HG02938 (cell line): ENCODE measurements around the gene USP10.
A peak's percentile ranks its signal among the peaks of the same experiment; 100 is the strongest.

ENCODE experiments used
- ATAC-seq: cut with Tn5 transposase; IDR thresholded peaks from one replicate; pipeline ENCODE4 v1.9.1; 2021; ENCODE audit warnings: mild to moderate bottlenecking, moderate library complexity; ENCODE audit not compliant: unreplicated experiment

USP10 gene

GRCh38 chr16:84699712-84700445, at the start of gene USP10:
Gene USP10, plus strand, starts transcription at chr16:84700000. Its CDS starts 91 bp downstream, at chr16:84700091.
- ATAC-seq = peak; percentile 67

GRCh38 chr16:84650062-84650991, 49.5 kb upstream of the USP10 start:
- no peak for ATAC-seq

GRCh38 chr16:84652566-84652965, 47.2 kb upstream of the USP10 start:
- ATAC-seq = no peak

- ATAC-seq = no peak
Measured at GRCh38 chr16:84654238-84654637, 45.6 kb upstream of the USP10 start.

GRCh38 chr16:84654998-84655397, 44.8 kb upstream of the USP10 start:
- no peak for ATAC-seq

GRCh38 chr16:84656649-84657048, 43.2 kb upstream of the USP10 start:
- no peak for ATAC-seq

- ATAC-seq = no peak
Measured at GRCh38 chr16:84657229-84657837, 42.5 kb upstream of the USP10 start.

GRCh38 chr16:84658690-84659089, 41.1 kb upstream of the USP10 start:
- ATAC-seq = no peak

GRCh38 chr16:84659656-84660300, 40.0 kb upstream of the USP10 start:
- no peak for ATAC-seq

- ATAC-seq = no peak
Measured at GRCh38 chr16:84660973-84661372, 38.8 kb upstream of the USP10 start.

- no peak for ATAC-seq
Measured at GRCh38 chr16:84661418-84662060, 38.3 kb upstream of the USP10 start.

- ATAC-seq = no peak
Measured at GRCh38 chr16:84662471-84662870, 37.3 kb upstream of the USP10 start.

- no peak for ATAC-seq
Measured at GRCh38 chr16:84663433-84664101, 36.2 kb upstream of the USP10 start.

- ATAC-seq = no peak
Measured at GRCh38 chr16:84665359-84665758, 34.4 kb upstream of the USP10 start.

- no peak for ATAC-seq
Measured at GRCh38 chr16:84665843-84666242, 34.0 kb upstream of the USP10 start.

GRCh38 chr16:84667600-84668309, 32.0 kb upstream of the USP10 start:
- no peak for ATAC-seq

- ATAC-seq = no peak
Measured at GRCh38 chr16:84670063-84670462, 29.7 kb upstream of the USP10 start.

GRCh38 chr16:84672276-84673202, 27.3 kb upstream of the USP10 start:
- no peak for ATAC-seq
